Activated CD4-positive, alpha-beta memory T cell treated with anti-CD3 and anti-CD28 coated beads, Interleukin-2, amount 10 ng/mL, durations not matched to agents 7 days and 5 days (primary cell): ENCODE data around the gene CEP63. TPM values are rescaled to one million over a fixed set of nuclear protein-coding genes. Genes with fewer than 3 reads are reported as not detected.

Experiments used
- CTCF ChIA-PET: fragments of 350-600 bp; sonication (Branson Sonifier 250); formaldehyde crosslinking; loops from one replicate; lab custom pipeline; 2021; ENCODE audit warnings: antibody characterized with exemption, inconsistent platforms; lab: Charles Lee
- POLR2A ChIA-PET: fragments of 350-600 bp; sonication (Branson Sonifier 250); formaldehyde crosslinking; loops from one replicate; lab custom pipeline; 2021; ENCODE audit warnings: antibody characterized with exemption; lab: Charles Lee
- DNase-seq: peaks from one replicate; pipeline ENCODE4 v3.0.0-alpha.2; 2020
- H3K27ac Mint-ChIP-seq: one replicate; pipeline ENCODE4 v1.8.0; 2021; ENCODE audit warnings: mild to moderate bottlenecking, mixed read lengths
- H3K27me3 Mint-ChIP-seq: one replicate; pipeline ENCODE4 v1.8.0; 2021; ENCODE audit warnings: mixed read lengths
- H3K36me3 Mint-ChIP-seq: one replicate; pipeline ENCODE4 v1.8.0; 2021; ENCODE audit warnings: low read depth, mixed read lengths
- H3K4me1 Mint-ChIP-seq: one replicate; pipeline ENCODE4 v1.8.0; 2021; ENCODE audit warnings: mixed read lengths
- H3K4me3 Mint-ChIP-seq: one replicate; pipeline ENCODE4 v1.8.0; 2021; ENCODE audit warnings: mild to moderate bottlenecking, mixed read lengths
- H3K9me3 Mint-ChIP-seq: one replicate; pipeline ENCODE4 v1.8.0; 2021; ENCODE audit warnings: mixed read lengths
- total RNA-seq, 2 experiments: library from RNA; stranded (reverse); gene quantifications; one replicate each; pipeline ENCODE4 v1.2.3, GENCODE V29; 2021

Gene CEP63
- total RNA-seq, 2 experiments from 2014 or later: 22.4 to 24.2 TPM

DNA sequence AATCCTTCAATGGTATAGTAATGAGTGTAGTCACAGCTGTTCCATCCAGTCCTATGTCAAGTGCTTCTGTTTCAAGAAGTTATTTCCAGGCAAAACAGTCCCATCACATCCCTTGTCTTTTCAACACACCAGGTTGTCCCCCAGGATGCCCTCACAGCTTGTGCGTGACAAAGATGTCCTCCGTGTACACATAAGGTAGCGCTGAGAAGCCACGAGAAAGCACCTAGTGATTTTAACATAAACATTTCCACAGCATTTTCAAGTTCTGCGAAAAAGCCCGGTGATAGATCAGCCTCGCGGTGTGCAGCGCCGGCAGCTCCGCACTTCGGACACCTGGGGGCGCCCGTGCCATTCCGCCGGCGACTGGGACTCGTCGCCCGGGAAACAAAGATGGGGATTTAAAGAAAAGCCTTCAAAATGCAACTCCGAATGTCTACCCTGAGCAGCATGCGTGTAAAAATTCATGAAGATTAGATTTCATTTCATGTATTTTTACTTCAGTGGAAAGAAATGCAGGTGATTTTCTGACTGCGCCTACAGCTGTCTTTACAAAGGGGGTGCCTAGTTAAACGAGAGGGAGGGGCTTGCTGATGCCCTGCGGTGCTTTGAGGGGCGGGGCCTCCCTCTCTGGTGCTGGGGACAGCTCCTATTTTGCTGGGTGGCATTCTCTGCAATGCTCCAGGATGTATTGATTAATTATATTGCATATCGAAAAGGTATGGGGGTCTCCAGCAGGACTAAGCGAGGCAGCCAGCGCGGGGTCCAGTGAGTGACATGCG, 115.0 kb downstream of the CEP63 start:
- H3K4me1 Mint-ChIP-seq: peaks cover 10% of the 10 kb centered on the region
- no peaks in the 10 kb centered on the region for H3K36me3 Mint-ChIP-seq
- H3K9me3 Mint-ChIP-seq: no peaks in the 10 kb centered on the region
- H3K27me3 Mint-ChIP-seq: no peaks in the 10 kb centered on the region
- H3K4me3 Mint-ChIP-seq: no peak overlapping the region
- DNase-seq: peak; percentile 65
- CTCF ChIA-PET: interaction anchor here (0.7 to 2.2 kb wide), 14 partner anchors 8 to 1297 kb away, joined by 3 to 9 read pairs (median 4); partner anchors contain the start of gene EPHB1
- POLR2A ChIA-PET: no interaction called here
- H3K27ac Mint-ChIP-seq: no peak overlapping the region

DNA sequence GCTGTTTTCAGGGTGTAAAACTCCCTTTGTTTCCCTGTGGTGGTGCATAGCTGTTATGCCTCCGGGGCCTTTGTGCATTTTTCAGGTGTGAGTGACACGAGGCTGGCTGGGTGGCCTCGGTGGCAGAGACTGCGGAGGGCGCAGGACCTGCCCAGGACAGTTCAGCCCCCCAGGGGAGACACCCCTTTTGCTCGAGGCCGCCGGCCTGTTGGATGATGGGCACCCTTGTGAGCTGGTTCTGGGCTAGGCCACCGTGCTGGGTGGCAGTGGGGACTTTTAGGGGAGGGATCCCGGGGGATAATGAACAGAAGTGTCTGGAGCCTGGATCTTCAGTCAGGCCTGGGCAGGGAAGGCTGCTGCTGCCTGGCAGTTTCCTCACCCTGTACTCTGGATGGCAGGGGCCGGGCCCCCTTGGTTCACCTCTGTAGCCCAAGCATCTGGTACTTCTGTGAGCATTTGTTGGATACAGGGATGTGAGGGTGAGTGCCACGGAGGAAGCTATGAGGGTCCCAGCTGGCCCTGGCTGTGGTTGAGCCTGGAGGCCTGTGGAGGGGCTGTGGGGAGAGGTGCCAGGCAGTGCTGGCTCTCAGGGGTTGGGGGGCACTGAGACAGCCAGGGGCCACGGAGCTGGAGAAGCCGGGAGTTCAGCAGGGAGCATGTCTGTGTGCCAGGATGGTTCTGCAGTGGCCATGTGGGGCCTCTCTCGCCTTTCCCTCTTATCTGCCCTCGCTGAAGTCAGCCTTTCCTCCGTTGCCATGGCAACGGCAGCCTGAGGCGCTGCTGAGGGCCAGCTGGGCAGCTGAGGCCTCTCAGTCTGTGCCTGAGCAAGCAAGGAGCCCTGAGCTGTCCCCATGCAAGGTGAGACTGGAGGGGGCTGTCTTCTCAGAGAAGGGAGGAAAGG, 115.9 kb downstream of the CEP63 start:
- Mint-ChIP-seq H3K9me3 (no peaks in the 10 kb centered on the region), H3K36me3 (no peaks in the 10 kb centered on the region), H3K4me3 (no peak overlapping the region), H3K4me1 (peaks cover 10% of the 10 kb centered on the region), H3K27me3 (peaks cover 4% of the 10 kb centered on the region), H3K27ac (no peak overlapping the region)
- POLR2A ChIA-PET: no interaction called here
- no peak for DNase-seq
- CTCF ChIA-PET: interaction anchor here (0.6 to 2.2 kb wide), 6 partner anchors 11 to 998 kb away, joined by 3 to 9 read pairs (median 4); partner anchors contain the start of gene EPHB1

DNA sequence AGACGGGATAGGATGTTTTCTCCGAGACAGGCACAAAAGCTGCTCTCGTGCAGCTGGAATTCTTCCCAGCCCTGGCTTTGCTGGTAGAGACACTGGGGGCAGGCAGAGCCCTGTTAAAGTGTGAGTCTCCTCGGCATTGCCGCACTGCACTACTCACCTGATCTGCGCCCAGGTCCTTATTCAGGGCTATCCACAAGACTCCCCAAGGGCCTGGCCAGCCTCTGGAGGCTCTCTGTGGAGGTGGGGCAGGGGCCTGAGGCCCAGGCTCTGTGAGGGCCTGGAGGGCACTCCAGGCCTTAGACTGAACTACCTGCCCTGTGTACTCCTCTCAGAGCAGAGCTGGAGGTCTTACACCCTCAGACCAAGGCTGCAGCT, 116.6 kb downstream of the CEP63 start:
- Mint-ChIP-seq H3K4me3 (no peak overlapping the region), H3K9me3 (no peaks in the 10 kb centered on the region), H3K27ac (no peak overlapping the region), H3K27me3 (peaks cover 4% of the 10 kb centered on the region), H3K36me3 (no peaks in the 10 kb centered on the region), H3K4me1 (peaks cover 10% of the 10 kb centered on the region)
- ChIA-PET POLR2A (no interaction called here), CTCF (interaction anchor here (2.2 kb wide), 1 partner anchor 193 kb away, joined by 5 read pairs; the partner anchor contains the start of gene EPHB1)
- no peak for DNase-seq

DNA sequence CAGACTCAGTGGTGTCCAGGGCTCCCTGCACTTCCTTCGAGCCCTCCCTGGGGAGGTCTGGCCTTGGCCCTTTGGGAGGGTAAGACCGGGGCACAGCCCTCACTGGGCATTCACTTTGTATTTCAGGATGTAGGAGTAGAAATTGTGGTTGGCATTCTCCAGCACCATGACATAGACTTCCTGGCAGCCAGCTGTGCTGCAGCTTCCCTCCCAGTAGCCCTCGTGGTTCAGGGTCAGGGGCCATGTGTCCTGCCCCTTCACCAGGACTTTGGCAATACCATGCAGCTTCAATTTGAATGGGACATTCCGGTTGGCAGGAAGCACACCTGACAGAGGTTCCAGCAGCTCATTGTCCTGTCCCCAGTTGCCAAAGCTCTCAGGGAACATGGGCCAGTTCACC, 117.6 kb downstream of the CEP63 start:
- peaks cover 8% of the 10 kb centered on the region for H3K4me1 Mint-ChIP-seq
- H3K9me3 Mint-ChIP-seq: no peaks in the 10 kb centered on the region
- H3K4me3 Mint-ChIP-seq: no peak overlapping the region
- no peak overlapping the region for H3K27ac Mint-ChIP-seq
- no peaks in the 10 kb centered on the region for H3K36me3 Mint-ChIP-seq
- ChIA-PET POLR2A (no interaction called here), CTCF (interaction anchor here (1.4 kb wide), 1 partner anchor 35 kb away, joined by 5 read pairs; no protein-coding TSS in a partner anchor)
- DNase-seq: no peak
- peaks cover 4% of the 10 kb centered on the region for H3K27me3 Mint-ChIP-seq

DNA sequence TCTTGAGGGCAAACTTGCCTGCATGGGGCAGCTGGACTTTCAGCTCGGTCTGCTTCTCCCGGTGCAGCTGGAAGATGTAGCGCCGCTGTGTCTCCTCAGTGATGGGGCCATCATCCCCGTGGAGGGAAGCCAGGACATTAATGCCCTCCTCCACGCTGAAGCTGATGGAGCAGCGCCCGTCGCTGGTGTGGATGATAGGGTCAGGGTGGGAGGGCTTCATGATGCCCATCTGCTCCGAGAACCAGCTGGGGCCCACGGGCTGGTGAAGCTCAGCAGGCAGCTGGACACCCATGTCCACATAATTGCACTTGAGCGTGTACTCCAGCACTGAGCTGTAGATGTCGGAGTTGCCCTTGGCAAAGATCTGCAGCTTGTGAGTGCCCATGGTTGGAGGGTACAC, 118.1 kb downstream of the CEP63 start:
- Mint-ChIP-seq H3K4me3 (no peak overlapping the region), H3K9me3 (no peaks in the 10 kb centered on the region), H3K27ac (no peak overlapping the region), H3K36me3 (no peaks in the 10 kb centered on the region), H3K27me3 (peaks cover 4% of the 10 kb centered on the region), H3K4me1 (peaks cover 7% of the 10 kb centered on the region)
- DNase-seq: no peak
- ChIA-PET CTCF (interaction anchor here (1.0 to 1.4 kb wide), 2 partner anchors 10 to 35 kb away, joined by 3 to 5 read pairs; no protein-coding TSS in a partner anchor), POLR2A (no interaction called here)

DNA sequence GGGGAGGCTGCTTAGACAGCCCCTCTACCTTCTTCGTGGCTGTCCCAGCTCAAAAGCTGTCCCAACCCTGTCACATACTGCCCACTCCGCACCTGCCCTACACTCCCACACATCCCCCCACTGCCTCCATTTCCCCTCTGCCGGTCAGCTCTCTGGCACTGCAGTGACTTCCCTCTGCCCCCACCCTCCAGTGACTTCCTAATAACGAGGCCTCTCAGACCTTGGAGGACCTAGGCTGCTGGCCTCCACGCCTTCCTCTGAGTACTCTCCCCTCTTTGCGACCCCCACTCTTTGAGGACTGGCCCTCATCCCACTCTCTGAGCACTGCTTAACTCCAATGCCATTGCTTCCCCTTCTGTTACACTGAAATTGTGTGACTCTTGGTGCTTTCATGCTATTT, 119.7 kb downstream of the CEP63 start:
- DNase-seq: no peak
- Mint-ChIP-seq H3K4me3 (no peak overlapping the region), H3K27ac (no peak overlapping the region), H3K36me3 (no peaks in the 10 kb centered on the region), H3K9me3 (no peaks in the 10 kb centered on the region), H3K27me3 (peaks cover 4% of the 10 kb centered on the region), H3K4me1 (peaks cover 4% of the 10 kb centered on the region)
- ChIA-PET CTCF (no interaction called here), POLR2A (no interaction called here)

DNA sequence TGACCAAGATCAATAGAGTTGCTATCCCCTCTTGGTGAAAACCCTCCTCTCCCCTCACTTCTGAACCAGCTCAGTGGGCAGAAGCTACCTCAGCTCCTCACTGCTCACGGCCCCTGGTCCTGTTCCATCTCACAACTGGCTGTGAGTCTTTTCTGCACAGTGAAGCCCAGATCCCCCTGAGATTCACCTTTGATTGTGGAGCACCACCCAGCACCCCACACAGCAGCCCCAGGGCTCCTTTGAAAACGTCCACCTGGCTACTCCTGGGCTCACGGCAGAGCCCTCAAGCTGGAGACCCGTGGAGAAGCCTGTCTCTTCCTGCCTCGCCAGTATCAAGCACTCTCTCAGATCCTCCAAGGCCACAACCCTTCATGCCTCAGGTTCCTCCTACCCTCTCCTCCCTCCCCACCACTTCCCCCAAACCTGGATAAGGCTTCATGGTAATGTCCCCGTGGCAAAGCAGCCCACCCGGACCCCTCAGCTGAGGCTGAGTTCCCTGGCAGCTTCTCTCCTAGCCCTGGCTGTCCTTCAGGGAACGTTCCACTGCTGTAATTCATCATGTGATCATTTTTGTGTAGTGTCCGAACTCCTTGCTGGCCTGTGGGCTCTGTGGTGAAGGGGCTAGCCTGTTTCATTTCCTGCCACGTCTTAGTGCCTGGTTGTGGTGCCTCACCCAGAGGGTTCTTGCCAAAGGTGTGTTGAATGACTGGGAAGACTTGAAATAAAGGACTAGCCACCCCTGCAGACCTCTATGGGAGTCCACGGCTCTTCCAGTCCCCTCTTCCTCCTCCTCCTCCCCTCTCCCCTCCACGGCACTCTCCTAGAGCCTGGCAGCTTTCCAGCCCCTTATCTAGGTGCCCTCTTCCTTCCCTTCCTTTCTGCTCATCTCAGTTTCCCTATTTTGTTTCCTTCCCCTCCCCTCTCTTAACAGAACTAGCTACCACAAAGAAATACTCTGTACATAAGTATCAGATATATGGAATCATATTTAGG, 120.5 kb downstream of the CEP63 start:
- H3K27me3 Mint-ChIP-seq: peaks cover 4% of the 10 kb centered on the region
- H3K36me3 Mint-ChIP-seq: no peaks in the 10 kb centered on the region
- no peaks in the 10 kb centered on the region for H3K9me3 Mint-ChIP-seq
- DNase-seq: no peak
- CTCF ChIA-PET: no interaction called here
- H3K4me3 Mint-ChIP-seq: no peak overlapping the region
- POLR2A ChIA-PET: no interaction called here
- no peaks in the 10 kb centered on the region for H3K4me1 Mint-ChIP-seq
- H3K27ac Mint-ChIP-seq: no peak overlapping the region

DNA sequence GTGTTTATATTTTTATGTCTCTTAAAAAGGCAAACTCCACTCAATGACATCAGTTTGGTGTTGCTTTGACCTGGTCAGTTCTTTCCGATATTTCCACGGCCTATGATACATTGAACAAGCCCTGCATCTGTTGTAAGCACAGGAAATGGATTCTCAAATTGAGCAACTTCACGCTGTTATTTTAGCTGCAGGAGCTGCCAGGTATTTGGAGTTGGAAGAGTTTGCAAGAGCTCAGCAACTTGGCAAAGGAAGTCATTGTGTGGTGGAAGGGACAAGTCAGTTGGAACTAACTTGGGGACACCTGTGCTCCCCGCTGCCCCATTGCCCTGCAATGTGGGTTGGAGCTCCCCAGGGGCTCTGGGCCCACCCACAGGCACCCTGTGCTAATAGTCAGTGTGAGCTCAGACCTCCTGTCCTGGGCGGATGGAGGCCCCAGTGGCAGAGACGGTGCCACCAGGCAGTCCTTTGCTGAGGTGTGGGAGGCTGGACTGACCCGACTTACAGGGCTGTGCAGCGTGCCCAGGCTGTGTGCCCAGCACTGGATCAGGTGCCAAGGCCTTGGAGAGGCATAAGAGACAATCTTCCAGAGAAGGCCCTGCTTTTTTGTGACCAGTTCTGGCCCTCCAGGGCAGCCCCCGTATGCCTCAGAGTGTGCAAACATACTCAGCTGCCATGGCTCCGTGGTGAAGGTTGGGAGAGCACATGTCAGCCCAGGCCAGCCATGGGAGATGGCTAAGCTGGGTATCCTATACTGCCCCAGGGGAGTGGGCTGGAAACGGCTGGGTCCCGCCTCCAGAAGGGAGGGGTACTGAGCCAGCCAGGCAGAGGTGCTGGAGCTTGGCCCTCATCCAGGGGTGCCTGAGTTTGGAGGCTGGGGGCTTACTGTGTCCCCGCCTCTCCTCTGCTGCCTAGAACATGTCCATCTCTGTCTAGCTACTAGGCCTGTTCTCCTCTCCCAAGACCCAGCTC, 121.5 kb downstream of the CEP63 start:
- no peaks in the 10 kb centered on the region for H3K4me1 Mint-ChIP-seq
- DNase-seq: no peak
- CTCF ChIA-PET: no interaction called here

DNA sequence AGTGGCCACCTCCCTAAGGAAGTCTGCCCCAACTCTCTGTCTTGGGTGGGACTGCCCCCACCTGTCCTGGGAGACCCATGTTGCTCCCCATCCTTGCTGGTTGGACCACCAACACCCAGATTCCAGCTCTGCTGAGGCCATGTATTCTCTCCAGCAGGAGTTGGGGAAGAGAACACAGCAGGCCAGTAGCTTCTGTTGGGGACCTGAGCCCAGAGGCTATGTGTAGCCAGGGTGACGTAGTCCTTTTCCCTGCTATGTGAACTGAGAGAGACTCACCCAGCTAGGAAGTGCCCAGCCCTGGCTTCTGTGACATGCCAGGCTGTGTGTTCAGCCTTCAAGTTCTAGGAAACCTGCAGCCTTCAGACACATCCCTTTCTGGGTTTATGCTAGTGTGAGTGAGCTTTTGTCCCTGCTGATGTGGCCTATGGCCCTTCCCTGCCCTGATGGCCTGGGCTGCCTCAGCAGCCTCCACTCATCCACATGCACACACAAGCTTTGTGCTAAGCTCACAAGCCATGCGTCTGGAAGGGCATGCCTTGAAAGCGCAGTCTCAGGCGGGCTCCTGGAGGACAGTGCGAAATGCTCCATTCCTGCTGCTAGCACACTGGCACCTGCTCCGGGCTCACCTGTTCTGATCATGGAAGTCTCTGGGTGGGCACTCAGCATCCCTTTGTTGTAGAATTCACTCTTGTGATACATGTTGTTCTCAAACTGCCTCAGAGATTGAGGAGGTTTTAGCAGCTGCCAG, 122.3 kb downstream of the CEP63 start:
- no peak overlapping the region for H3K27ac Mint-ChIP-seq
- no peak overlapping the region for H3K4me3 Mint-ChIP-seq
- no peaks in the 10 kb centered on the region for H3K36me3 Mint-ChIP-seq
- H3K27me3 Mint-ChIP-seq: peaks cover 4% of the 10 kb centered on the region
- CTCF ChIA-PET: no interaction called here
- POLR2A ChIA-PET: no interaction called here
- no peaks in the 10 kb centered on the region for H3K4me1 Mint-ChIP-seq
- no peaks in the 10 kb centered on the region for H3K9me3 Mint-ChIP-seq
- DNase-seq: no peak

More for the DNA sequence above, 121.5 kb downstream of the CEP63 start:
- peaks cover 4% of the 10 kb centered on the region for H3K27me3 Mint-ChIP-seq
- H3K36me3 Mint-ChIP-seq: no peaks in the 10 kb centered on the region
- H3K4me3 Mint-ChIP-seq: no peak overlapping the region
- POLR2A ChIA-PET: no interaction called here
- no peak overlapping the region for H3K27ac Mint-ChIP-seq
- H3K9me3 Mint-ChIP-seq: no peaks in the 10 kb centered on the region

DNA sequence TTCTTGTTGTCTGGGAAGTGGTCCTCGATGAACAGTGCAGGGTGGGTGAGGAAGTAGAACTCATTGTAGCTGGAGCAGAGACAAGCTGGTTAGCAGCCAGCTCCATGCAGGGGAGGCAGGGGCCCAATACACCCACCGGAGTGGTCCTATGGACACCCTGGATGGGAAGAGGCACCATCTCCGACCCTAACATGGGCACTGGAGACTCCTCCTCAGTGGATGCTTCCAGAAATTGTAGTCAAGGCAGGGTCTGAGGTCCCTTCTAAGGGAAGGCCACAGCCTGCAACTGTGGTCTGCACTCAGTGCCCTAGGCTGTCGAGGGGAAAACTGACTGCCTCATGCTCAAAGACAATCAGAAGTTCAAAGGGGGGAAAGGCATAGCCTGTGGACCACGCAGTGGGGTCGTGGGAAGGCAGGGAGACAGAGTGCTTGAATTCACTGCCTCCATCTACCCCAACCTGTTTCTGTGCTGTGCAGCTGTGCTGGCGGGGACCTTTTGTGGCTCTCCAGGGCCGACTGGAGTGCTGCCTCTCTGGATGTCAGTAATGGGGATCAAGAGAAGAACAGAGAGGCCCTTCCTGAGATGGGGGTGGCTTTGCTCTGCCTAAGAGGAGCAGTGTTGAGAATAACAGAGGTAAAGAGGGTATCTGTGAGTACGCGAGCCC, 123.0 kb downstream of the CEP63 start:
- H3K4me3 Mint-ChIP-seq: no peak overlapping the region
- H3K36me3 Mint-ChIP-seq: no peaks in the 10 kb centered on the region
- H3K27ac Mint-ChIP-seq: no peak overlapping the region
- no peaks in the 10 kb centered on the region for H3K4me1 Mint-ChIP-seq
- CTCF ChIA-PET: no interaction called here
- no peaks in the 10 kb centered on the region for H3K9me3 Mint-ChIP-seq
- H3K27me3 Mint-ChIP-seq: peaks cover 4% of the 10 kb centered on the region
- DNase-seq: no peak
- POLR2A ChIA-PET: no interaction called here
